DND-41 (cell line): Measurements from ENCODE around the gene GPBP1L1.

Experiments
- ATAC-seq: fragments of 200-7000 bp; cut with Tn5 transposase; 3 replicates; pipeline ENCODE4 v1.9.1; 2021; ENCODE audit warnings: low read depth; ENCODE audit not compliant: insufficient read depth
- DNase-seq: peaks from one replicate; pipeline ENCODE4 v3.0.0-alpha.2; 2020
- H2AFZ ChIP-seq: 2 replicates; pipeline ENCODE4 v1.6.0; 2012; ENCODE audit warnings: low read depth, low read length
- H3K27ac ChIP-seq: 2 replicates; pipeline ENCODE4 v1.5.1; 2012; ENCODE audit warnings: low read length, inconsistent platforms
- H3K27me3 ChIP-seq: fragments of 200-600 bp; sonication (generic); 2 replicates; pipeline ENCODE4 v1.6.0; 2012; ENCODE audit warnings: low read length, mild to moderate bottlenecking, inconsistent platforms; ENCODE audit not compliant: insufficient read depth, poor library complexity
- H3K36me3 ChIP-seq: 2 replicates; pipeline ENCODE4 v1.5.1; 2012; ENCODE audit warnings: low read length, inconsistent platforms; ENCODE audit not compliant: insufficient read depth
- H3K4me1 ChIP-seq: 2 replicates; pipeline ENCODE4 v1.5.1; 2012; ENCODE audit warnings: mild to moderate bottlenecking, low read length; ENCODE audit not compliant: insufficient read depth
- H3K4me2 ChIP-seq: 2 replicates; pipeline ENCODE4 v1.6.0; 2012; ENCODE audit warnings: mild to moderate bottlenecking, moderate library complexity, low read length, inconsistent platforms; ENCODE audit not compliant: insufficient read depth
- H3K4me3 ChIP-seq, 2 experiments: fragments of 200-600 bp in 1 of 2; shearing (Covaris generic) in 1 of 2; 2 replicates each; pipeline ENCODE4 v1.5.1; 2012 to 2016; ENCODE audit warnings: inconsistent platforms in 2 of 2, low read length in 2 of 2, mild to moderate bottlenecking in 2 of 2, low read depth in 1 of 2, moderate library complexity in 1 of 2
- H3K79me2 ChIP-seq: 2 replicates; pipeline ENCODE4 v1.6.0; 2012; ENCODE audit warnings: low read length, inconsistent platforms; ENCODE audit not compliant: insufficient read depth
- H3K9ac ChIP-seq: 2 replicates; pipeline ENCODE4 v1.6.0; 2012; ENCODE audit warnings: low read depth, mild to moderate bottlenecking, inconsistent platforms, low read length, moderate library complexity
- H3K9me3 ChIP-seq: 2 replicates; pipeline ENCODE4 v1.5.1; 2012; ENCODE audit warnings: low read length, moderate library complexity, mild to moderate bottlenecking, inconsistent platforms; ENCODE audit not compliant: insufficient read depth, severe bottlenecking
- H4K20me1 ChIP-seq: 2 replicates; pipeline ENCODE4 v1.6.0; 2012; ENCODE audit warnings: low read length; ENCODE audit not compliant: insufficient read depth
- EZH2 ChIP-seq: IDR thresholded peaks from 3 replicates; pipeline ENCODE4 v1.6.1; 2012; ENCODE audit warnings: borderline replicate concordance, low read depth, mild to moderate bottlenecking, moderate library complexity, low read length, inconsistent platforms; ENCODE audit not compliant: severe bottlenecking
- TF ChIP-seq, protein P1 (sequence below): IDR thresholded peaks from 2 replicates; pipeline ENCODE4 v1.5.1; 2012; ENCODE audit warnings: borderline replicate concordance, low read length, moderate library complexity, mild to moderate bottlenecking; ENCODE audit not compliant: poor library complexity, severe bottlenecking; ENCODE audit errors: extremely low read depth

Gene GPBP1L1

DNA sequence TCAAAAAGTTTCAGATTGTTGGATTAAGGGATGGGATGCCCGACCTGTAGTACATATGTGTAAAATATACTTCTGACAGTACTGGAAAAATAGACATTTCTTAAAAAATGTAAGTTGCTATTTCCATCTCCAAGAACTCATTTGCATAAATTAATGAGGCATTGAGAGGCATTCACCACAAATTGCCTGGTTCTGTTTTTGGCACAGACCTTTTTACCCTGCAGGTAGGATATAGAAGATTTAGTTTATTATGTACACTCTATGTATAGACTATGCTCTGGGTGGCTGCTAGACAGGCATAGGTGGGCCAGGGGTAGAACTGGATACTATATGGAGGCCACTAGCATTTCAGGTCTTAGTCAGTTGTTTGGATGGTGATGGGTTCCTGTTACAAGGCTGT lies 70.4 kb downstream of the GPBP1L1 start:
- Histone ChIP-seq H3K4me3 (no peak overlapping the region), H3K4me1 (no peaks in the 10 kb centered on the region), H3K27ac (no peak overlapping the region), H3K4me2 (no peak overlapping the region), H4K20me1 (peaks cover 51% of the 10 kb centered on the region), H3K79me2 (peaks cover 16% of the 10 kb centered on the region), H2AFZ (no peak overlapping the region), H3K27me3 (no peaks in the 10 kb centered on the region), H3K9ac (no peak overlapping the region), H3K9me3 (no peaks in the 10 kb centered on the region), H3K36me3 (peaks cover 97% of the 10 kb centered on the region)
- TF ChIP-seq, protein P1, sequence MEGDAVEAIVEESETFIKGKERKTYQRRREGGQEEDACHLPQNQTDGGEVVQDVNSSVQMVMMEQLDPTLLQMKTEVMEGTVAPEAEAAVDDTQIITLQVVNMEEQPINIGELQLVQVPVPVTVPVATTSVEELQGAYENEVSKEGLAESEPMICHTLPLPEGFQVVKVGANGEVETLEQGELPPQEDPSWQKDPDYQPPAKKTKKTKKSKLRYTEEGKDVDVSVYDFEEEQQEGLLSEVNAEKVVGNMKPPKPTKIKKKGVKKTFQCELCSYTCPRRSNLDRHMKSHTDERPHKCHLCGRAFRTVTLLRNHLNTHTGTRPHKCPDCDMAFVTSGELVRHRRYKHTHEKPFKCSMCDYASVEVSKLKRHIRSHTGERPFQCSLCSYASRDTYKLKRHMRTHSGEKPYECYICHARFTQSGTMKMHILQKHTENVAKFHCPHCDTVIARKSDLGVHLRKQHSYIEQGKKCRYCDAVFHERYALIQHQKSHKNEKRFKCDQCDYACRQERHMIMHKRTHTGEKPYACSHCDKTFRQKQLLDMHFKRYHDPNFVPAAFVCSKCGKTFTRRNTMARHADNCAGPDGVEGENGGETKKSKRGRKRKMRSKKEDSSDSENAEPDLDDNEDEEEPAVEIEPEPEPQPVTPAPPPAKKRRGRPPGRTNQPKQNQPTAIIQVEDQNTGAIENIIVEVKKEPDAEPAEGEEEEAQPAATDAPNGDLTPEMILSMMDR = no peak
- no peak for TF ChIP-seq EZH2
- no peak for DNase-seq
- no peak for ATAC-seq

DNA sequence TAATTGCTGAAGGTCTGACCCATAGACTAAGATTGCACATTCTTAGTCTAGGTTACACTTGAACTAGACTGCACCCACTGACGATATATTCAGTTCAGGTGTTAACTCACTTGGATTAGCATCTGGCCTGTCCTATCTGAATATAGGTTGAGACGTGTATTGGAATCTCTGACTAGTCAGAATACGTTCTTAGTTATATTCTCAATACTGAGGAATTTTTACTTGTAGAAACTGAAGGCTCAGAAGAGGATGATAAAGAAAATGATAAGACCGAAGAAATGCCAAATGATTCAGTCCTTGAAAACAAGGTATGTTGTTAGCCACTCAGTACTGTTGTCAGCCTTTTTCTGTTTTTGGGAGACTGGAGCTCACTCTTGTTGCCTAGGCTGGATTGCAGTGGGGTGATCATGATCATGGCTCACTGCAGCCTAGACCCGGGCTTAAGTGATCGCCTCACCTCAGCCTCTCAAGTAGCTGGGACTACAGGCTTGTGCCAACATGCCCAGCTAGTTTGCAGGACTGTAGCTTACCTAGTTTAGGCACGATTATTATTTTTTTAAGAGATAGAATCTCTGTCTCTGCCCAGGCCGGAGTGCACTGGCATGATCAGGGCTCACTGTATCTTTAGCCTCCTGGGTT lies 73.3 kb downstream of the GPBP1L1 start:
- H3K4me1 ChIP-seq = no peaks in the 10 kb centered on the region
- DNase-seq (no peak), ATAC-seq (no peak)
- no peak overlapping the region for H3K27ac ChIP-seq
- no peak overlapping the region for H3K4me3 ChIP-seq
- TF ChIP-seq, protein P1 = no peak
- no peak for TF ChIP-seq EZH2
- no peak overlapping the region for H3K4me2 ChIP-seq
- no peaks in the 10 kb centered on the region for H3K27me3 ChIP-seq
- peaks cover 41% of the 10 kb centered on the region; the same call in 1 of the 2 replicates for H4K20me1 ChIP-seq
- H3K9ac ChIP-seq = no peak overlapping the region
- no peaks in the 10 kb centered on the region for H3K9me3 ChIP-seq
- H2AFZ ChIP-seq = no peak overlapping the region
- peaks cover 34% of the 10 kb centered on the region for H3K79me2 ChIP-seq
- H3K36me3 ChIP-seq = peaks cover 97% of the 10 kb centered on the region

DNA sequence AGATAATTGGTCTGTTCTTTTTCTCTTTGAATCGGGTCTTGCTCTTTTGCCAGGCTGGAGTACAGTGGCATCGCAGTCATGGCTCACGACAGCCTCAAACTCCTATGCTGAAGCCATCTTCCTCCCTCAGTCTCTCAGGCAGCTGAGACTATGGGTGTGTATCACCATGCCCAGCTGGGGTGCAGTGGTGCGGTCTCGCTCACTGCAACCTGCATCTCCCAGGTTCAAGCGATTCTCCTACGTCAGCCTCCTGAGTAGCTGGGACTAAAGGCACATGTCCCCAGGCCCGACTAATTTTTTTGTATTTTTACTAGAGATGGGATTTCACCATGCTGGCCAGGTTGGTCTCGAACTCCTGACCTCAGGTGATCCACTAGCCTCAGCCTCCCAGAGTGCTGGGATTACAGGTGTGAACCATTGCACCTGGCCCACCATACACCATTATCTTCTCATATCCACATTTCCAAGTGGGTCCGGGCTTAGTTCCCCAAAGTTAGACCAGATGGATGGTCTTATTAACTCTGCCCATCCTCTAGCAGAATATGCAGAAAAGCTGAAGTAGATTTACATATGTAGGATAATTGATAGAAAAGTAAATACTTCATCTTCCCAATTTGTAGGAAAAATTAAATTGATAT lies 75.6 kb downstream of the GPBP1L1 start:
- Histone ChIP-seq H3K4me1 (no peaks in the 10 kb centered on the region), H3K27me3 (no peaks in the 10 kb centered on the region), H2AFZ (no peak overlapping the region), H3K36me3 (peaks cover 97% of the 10 kb centered on the region), H3K27ac (no peak overlapping the region), H3K9me3 (no peaks in the 10 kb centered on the region), H3K79me2 (peaks cover 56% of the 10 kb centered on the region), H4K20me1 (peaks cover 43% of the 10 kb centered on the region; the same call in 1 of the 2 replicates), H3K9ac (no peak overlapping the region), H3K4me2 (no peak overlapping the region), H3K4me3 (no peak overlapping the region)
- no peak for TF ChIP-seq EZH2
- TF ChIP-seq, protein P1 = no peak
- DNase-seq = no peak
- ATAC-seq = no peak
